GM21390 (cell line): ENCODE results near the gene GBP7.

Source experiments
- ATAC-seq: cut with Tn5 transposase; IDR thresholded peaks from one replicate; pipeline ENCODE4 v1.9.1; 2021; ENCODE audit not compliant: unreplicated experiment

Gene GBP7

GRCh38 chr1:89121641-89122040 lies 54.2 kb downstream of the GBP7 start:
- ATAC-seq: no peak

GRCh38 chr1:89114662-89115061 lies 61.1 kb downstream of the GBP7 start:
- no peak for ATAC-seq

GRCh38 chr1:89112871-89113613 lies 62.8 kb downstream of the GBP7 start:
- ATAC-seq: no peak

- ATAC-seq: no peak
Observed at GRCh38 chr1:89104687-89105086, 71.1 kb downstream of the GBP7 start.

GRCh38 chr1:89104147-89104546 lies 71.7 kb downstream of the GBP7 start:
- ATAC-seq: no peak

- ATAC-seq: no peak
Observed at GRCh38 chr1:89102021-89102420, 73.8 kb downstream of the GBP7 start.

- no peak for ATAC-seq
Observed at GRCh38 chr1:89100412-89100811, 75.4 kb downstream of the GBP7 start.

DNA sequence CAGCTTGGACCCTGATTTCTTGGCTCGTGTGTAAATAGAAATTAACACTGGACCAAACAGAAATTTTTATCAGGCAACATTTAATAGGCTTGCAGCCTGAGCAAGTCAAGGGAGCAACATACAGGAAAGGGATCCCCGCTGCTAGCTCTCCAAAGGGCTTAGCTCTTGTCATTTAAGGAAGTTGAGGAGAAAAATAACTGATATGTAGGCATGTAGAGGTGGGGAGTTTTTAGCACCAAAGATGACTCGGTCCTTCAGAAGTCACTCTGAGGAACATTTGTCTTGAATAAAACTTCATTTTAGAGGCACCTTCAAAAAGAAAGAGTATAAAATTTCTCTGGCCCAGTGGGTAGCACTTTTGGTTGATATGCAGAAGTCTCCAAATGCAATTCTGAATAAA lies 76.9 kb downstream of the GBP7 start:
- ATAC-seq: no peak

DNA sequence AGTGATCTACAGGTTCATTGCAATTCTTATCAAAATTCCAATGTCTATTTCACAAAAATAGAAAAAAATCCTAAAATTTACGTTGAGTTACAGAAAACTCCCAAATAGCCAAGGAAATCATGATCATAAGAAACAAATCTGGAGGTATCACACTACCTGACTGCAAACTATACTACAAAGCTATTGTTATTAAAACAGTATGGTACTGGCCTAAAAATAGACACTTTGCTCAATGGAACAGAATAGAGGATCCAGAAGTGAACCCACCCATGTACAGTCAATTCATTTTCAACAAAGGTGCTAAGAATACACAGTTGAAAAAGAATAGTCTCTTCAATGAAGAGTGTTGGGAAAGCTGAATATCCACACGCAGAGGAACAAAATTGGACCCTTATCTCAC lies 80.1 kb downstream of the GBP7 start:
- no peak for ATAC-seq

GRCh38 chr1:89089962-89090361 lies 85.8 kb downstream of the GBP7 start:
- no peak for ATAC-seq

- ATAC-seq: no peak
Observed at GRCh38 chr1:89088572-89088971, 87.2 kb downstream of the GBP7 start.

GRCh38 chr1:89087241-89087640 lies 88.6 kb downstream of the GBP7 start:
- no peak for ATAC-seq

GRCh38 chr1:89085781-89086180 lies 90.0 kb downstream of the GBP7 start:
- ATAC-seq: no peak
